Nasal cavity respiratory epithelium epithelial cell of viscerocranial mucosa (primary cell): Measurements from ENCODE around the gene UTS2R. TPM values are rescaled to one million over a fixed set of nuclear protein-coding genes. Genes with fewer than 3 reads are reported as not detected.

Source experiments
- total RNA-seq: library from RNA; depleted of rRNA; stranded (reverse); fragments of >200 nt; gene quantifications from 2 replicates; pipeline ENCODE4 v1.2.3, GENCODE V29; 2014

UTS2R gene
- total RNA-seq = not detected in 2 replicates

DNA sequence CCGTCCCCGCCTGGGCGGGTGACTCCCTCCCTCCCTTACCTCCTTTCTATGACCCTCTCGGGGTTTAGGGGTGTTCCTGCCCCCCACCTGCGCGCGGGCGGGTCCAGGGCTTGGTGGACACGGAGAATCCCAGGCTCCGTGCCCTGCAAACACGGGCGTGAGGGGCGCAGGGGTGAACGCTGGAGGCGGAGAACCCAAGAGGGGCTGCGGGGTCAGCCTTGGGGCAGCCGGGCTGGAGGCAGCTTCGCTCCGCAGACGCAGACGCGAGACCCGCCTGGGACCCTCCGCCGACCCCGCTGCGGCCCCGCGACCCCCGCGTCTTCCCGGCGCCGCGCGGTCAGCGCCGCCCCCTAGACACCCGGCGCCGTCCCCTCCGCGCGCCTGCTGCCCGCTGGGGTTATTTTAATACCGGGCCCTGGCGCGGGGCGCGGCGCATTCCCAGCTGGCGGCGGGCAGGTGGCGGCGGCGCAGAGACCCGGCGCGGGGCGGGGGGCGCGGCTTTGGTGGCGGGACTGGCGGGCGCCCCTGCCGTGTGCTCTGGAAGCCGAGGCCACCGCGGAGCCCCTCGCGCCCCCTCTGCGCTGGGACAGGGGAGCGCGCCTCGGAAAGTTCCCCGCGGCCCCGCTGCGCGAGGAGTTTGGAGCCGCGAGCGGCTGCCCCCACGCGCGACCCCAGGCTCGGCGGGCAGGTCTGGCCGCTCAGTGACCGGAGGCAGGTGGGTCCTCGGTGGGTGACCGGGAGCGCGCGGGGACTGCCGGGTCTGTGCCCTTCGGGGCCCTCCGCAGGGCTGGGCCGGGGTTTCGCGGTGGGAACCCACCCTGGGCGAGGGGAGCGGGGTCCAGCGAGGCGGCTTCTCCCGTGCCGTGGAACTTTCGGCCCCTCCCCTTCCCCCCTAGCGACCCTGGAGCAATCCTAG, at the start of gene UTS2R:
Gene UTS2R (plus strand): TSS at position 433 of the 916 bp plus-strand sequence. CDS start 2,560 bp downstream, outside the sequence.

DNA sequence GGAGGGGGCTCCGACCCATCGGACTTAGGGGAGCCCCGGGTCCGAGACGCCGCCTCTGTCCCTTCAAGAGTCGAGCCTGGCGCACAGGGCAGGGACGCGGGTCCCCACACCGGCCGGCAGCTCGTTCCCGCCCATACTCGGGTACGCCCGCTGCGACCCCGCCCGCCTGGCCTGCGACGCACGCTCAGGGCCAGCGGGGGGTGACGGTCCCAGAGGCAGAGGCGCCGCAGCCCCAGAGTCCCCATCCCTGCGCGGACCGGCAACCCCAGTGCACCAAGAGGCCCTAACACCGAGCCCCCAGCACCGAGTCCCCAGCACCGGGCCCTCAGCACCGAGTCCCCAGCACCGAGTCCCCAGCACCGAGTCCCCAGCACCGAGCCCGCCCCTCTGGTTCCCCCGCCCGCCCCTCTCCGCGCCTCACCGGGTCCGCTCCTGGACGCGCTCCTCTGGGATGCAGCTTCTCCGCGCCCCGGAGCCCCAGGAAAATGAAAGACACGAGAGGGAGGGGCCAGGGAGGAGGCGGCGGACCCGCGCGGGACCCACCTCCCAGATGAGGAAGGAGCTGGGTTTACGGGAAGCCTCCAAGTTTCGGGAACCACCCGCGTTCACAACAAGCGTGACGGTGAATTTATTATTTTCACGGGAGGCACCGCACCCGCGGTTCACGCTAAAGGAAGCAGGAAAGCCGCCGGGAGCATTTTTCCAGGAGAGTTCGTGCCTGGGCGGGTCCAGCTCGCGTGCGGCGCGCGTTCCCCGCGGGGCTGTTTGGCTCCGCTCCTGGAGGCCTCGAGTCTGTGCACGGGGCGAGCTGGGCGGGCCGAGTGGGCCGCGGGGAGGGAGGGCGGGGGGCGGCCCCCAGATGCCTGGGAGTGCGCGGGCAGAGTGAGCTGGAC, 38.0 kb upstream of the UTS2R start, which contains the start of gene SECTM1:
Gene SECTM1 (minus strand): TSS at position 488 of the 893 bp plus-strand sequence. CDS start 6,526 bp downstream, outside the sequence.

DNA sequence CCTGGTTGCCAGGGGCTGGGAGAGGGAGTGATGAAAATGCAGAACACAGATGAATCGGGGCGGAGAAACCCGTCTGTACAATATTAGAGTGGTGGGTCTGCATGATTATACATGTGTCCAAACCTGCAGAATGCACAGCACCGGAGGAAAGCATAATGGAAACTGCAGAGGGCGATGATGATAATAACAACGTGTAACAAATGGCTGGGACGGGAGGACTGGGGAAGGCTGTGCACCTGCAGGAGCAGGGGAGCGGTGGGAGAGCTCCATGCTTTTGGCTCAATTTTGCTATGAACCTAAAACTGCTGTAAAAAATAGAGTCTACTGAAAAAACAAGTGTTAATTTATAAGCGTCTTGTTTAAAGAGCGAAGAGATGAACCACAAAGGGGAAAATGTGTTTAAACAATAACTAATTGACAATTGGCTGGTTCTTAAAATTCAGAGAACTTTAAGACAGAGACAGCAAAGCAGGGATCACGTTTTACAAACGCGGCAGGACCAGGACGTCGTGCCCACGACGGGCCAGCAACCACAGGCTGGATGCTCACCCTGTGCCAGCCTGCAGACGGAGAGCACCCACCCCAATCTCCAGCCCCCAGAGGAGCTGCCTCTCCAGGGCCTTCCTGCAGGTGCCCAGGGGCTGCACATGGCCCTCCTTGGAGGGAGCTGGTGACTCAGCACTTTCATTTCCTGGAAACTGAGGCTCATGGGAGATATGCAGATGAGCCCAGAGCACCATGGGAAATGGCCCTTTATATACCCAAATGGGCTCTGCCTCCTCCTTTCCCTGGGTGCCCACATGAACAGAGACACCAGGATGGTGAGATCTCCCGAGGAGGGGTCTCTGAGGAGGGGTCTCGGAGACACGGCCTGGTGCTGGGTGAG, 12.9 kb upstream of the UTS2R start, which contains the start of gene TEX19:
Gene TEX19 (plus strand): TSS at position 783 of the 886 bp plus-strand sequence. CDS start 2,904 bp downstream, outside the sequence.

DNA sequence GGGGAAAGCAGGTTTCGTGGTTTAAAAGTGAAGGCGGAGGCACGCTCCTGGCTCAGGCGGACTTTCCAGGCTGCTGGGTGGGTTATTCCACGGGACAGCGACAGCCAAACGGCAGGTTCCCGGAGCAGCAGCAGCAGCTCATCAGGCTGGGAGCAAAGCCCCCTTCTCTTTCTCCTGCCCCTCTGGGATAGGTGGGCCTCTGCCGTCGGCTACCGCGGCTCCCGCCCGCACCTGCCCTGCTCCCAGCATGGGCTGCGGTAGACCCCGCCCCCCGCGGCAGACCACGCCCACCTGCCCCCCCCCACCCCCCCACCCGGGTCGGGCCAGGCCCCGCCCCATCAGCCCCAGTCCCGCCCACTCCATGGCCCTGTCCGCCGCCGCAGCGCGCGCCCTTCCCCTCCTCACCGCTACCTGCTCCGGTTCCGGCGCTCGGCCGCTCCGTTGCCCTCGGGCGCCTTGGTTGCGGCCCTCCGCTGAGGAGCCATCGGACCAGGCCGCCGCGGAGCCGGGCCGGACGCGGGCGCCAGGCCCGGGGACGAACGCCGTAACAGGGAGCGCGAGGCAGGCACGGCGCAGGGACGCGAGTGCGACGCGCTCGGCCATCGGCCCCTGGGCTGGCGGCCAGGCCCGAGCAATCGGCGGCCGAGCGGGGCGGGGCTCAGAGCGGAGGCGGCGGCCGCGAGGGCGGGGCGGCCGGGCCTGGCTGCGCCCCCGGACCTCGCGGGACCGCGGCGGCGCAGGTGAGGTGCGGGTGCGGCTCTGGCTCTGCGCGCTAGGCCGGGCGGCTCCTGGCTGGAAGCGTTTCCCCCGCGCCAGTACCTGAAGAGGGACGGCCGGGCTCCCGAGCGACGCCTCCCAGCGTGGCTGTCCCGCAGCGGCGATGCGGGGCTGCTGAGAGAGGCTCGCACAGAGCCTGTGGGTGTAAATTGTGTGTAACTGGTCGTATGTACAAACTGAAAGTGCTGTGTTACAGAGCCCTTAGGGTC, 46.7 kb downstream of the UTS2R start, which contains the start of the genes HEXD and OGFOD3:
Gene HEXD (plus strand): TSS at position 347 of the 986 bp plus-strand sequence. CDS start 1,453 bp downstream, outside the sequence.
Gene OGFOD3 (minus strand): TSS at position 586 of the 986 bp plus-strand sequence. CDS start 101 bp downstream, at position 485.

Other genes starting within 250 kb of the UTS2R start
- gene CCDC57, start 158.9 kb upstream of the UTS2R start, total RNA-seq = 8.5 and 16.2 TPM in 2 replicates
- gene SLC16A3, start 142.7 kb upstream of the UTS2R start, total RNA-seq = 94.0 and 272 TPM in 2 replicates
- gene CSNK1D, start 98.1 kb upstream of the UTS2R start, total RNA-seq = 63.6 and 105 TPM in 2 replicates
- not detected in 2 replicates for gene CD7, start 54.2 kb upstream of the UTS2R start, total RNA-seq
- gene SECTM1, start 38.0 kb upstream of the UTS2R start, total RNA-seq = 11.6 and 18.5 TPM in 2 replicates
- gene TEX19, start 12.5 kb upstream of the UTS2R start, total RNA-seq = not detected in 2 replicates
- gene HEXD, start 46.6 kb downstream of the UTS2R start, total RNA-seq = 5.5 and 13.2 TPM in 2 replicates
- gene OGFOD3, start 46.8 kb downstream of the UTS2R start, total RNA-seq = 21.9 and 28.2 TPM in 2 replicates
- 37.6 and 54.3 TPM in 2 replicates for gene CYBC1, start 79.0 kb downstream of the UTS2R start, total RNA-seq
- 28.4 and 55.1 TPM in 2 replicates for gene NARF, start 87.0 kb downstream of the UTS2R start, total RNA-seq
- gene FOXK2, start 148.0 kb downstream of the UTS2R start, total RNA-seq = 47.2 and 64.7 TPM in 2 replicates